Measurements from ENCODE around the gene KIF22. TPM values are rescaled to one million over a fixed set of nuclear protein-coding genes. Genes with fewer than 3 reads are reported as not detected.

KIF22 gene
- total RNA-seq, 4 donors from 2014 or later: 9.2 to 25.2 (median 13.1) TPM

GRCh38 chr16:29848420-29849297 lies 58.1 kb downstream of the KIF22 start:
- TF ChIP-seq CTCF (IDR thresholded peaks at IDR 0.05): peak in 1 of 3 donors; percentile 30
- ATAC-seq (ENCODE audit: low FRiP score) (peak; percentile 46), DNase-seq (ENCODE audit: low spot score) (peak; percentile 43)

DNA sequence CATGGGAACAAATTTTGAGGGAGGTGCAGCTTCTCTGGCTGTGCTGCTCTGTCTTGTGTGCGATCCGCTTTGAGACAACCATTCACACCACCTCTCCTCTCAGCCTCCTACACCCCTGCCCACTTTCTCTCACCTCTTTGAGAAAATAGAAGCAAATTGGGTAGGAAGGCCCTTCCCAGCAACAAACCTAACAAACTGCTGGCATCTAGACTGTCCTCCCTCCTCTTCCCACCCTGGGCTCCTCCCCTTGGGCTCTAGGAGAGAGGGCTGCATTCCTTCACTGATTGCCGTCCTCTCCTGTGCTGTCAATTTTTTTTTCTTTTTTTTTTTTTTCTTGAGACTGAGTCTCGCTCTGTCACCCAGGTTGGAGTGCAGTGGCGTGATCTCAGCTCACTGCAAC lies 59.0 kb downstream of the KIF22 start:
- no peak for DNase-seq (ENCODE audit: low spot score)
- no peak for ATAC-seq (ENCODE audit: low FRiP score)
- TF ChIP-seq CTCF (IDR thresholded peaks at IDR 0.05): no peak

- TF ChIP-seq CTCF (IDR thresholded peaks at IDR 0.05): no peak
- DNase-seq (ENCODE audit: low spot score) (no peak), ATAC-seq (ENCODE audit: low FRiP score) (no peak)
Observed at GRCh38 chr16:29850998-29851397, 60.4 kb downstream of the KIF22 start.

GRCh38 chr16:29852654-29853053 lies 62.1 kb downstream of the KIF22 start:
- ATAC-seq (ENCODE audit: low FRiP score) (peak; percentile 34), DNase-seq (ENCODE audit: low spot score) (no peak)

GRCh38 chr16:29854520-29855100 lies 64.1 kb downstream of the KIF22 start:
- DNase-seq (ENCODE audit: low spot score) (no peak), ATAC-seq (ENCODE audit: low FRiP score) (no peak)
- no peak for TF ChIP-seq CTCF (IDR thresholded peaks at IDR 0.05)

More at GRCh38 chr16:29852654-29853053, 62.1 kb downstream of the KIF22 start:
- no peak for TF ChIP-seq CTCF (IDR thresholded peaks at IDR 0.05)

Small RNAs within 50 kb of the gene (small RNA-seq; reads per million reads assigned to genes)
- gene AC009133.6: not detected
- gene AC120114.4: not detected

Other genes starting within 250 kb of the KIF22 start
- gene SPN, start 127.5 kb upstream of the KIF22 start, total RNA-seq: 1 to 10 TPM in 3 of 4 donors, under 1 TPM in 1; 0.46 to 4.4 (median 1.1) TPM
- gene QPRT, start 111.6 kb upstream of the KIF22 start, total RNA-seq: 10 to 100 TPM in 2 of 4 donors, 1 to 10 TPM in 2; 6.1 to 27.1 (median 8.5) TPM
- 10 to 100 TPM in 1 of 4 donors, 1 to 10 TPM in 3; 1.6 to 14.2 (median 4.8) TPM for gene C16orf54, start 44.8 kb upstream of the KIF22 start, total RNA-seq
- not detected for gene ZG16, start 12.5 kb upstream of the KIF22 start, total RNA-seq
- 10 to 100 TPM; 38.0 to 76.9 (median 57.7) TPM for gene MAZ, start 15.8 kb downstream of the KIF22 start, total RNA-seq
- 1 to 10 TPM in 2 of 4 donors, under 1 TPM in 2; 0.28 to 9.8 (median 1.0) TPM for gene PRRT2, start 21.4 kb downstream of the KIF22 start, total RNA-seq
- gene PAGR1, start 25.4 kb downstream of the KIF22 start, total RNA-seq: 10 to 100 TPM; 15.6 to 32.9 (median 20.6) TPM
- 100 to 1,000 TPM; 101 to 151 (median 129) TPM for gene MVP, start 29.7 kb downstream of the KIF22 start, total RNA-seq
- 100 to 1,000 TPM; 101 to 156 (median 104) TPM for gene CDIPT, start 72.5 kb downstream of the KIF22 start, total RNA-seq
- gene SEZ6L2, start 108.8 kb downstream of the KIF22 start, total RNA-seq: 10 to 100 TPM in 1 of 4 donors, 1 to 10 TPM in 2, under 1 TPM in 1; 0.63 to 11.5 (median 4.2) TPM
- 10 to 100 TPM in 2 of 4 donors, 1 to 10 TPM in 1, not detected in 1; 4.0 to 14.0 (median 10.6) TPM for gene ASPHD1, start 109.7 kb downstream of the KIF22 start, total RNA-seq
- gene KCTD13, start 135.5 kb downstream of the KIF22 start, total RNA-seq: 10 to 100 TPM in 3 of 4 donors, 1 to 10 TPM in 1; 7.1 to 44.5 (median 20.0) TPM
- 100 to 1,000 TPM in 3 of 4 donors, 10 to 100 TPM in 1; 78.4 to 135 (median 110) TPM for gene TMEM219, start 171.3 kb downstream of the KIF22 start, total RNA-seq
- 10 to 100 TPM; 25.1 to 90.0 (median 43.2) TPM for gene TAOK2, start 183.1 kb downstream of the KIF22 start, total RNA-seq
- gene HIRIP3, start 204.9 kb downstream of the KIF22 start, total RNA-seq: 10 to 100 TPM in 1 of 4 donors, 1 to 10 TPM in 3; 5.6 to 22.2 (median 9.8) TPM
- gene INO80E, start 205.5 kb downstream of the KIF22 start, total RNA-seq: 100 to 1,000 TPM in 1 of 4 donors, 10 to 100 TPM in 3; 22.8 to 113 (median 31.1) TPM
- 1 to 10 TPM in 2 of 4 donors, under 1 TPM in 1, not detected in 1; 0.95 to 2.3 (median 1.2) TPM for gene DOC2A, start 220.3 kb downstream of the KIF22 start, total RNA-seq
- not detected for gene C16orf92, start 232.4 kb downstream of the KIF22 start, total RNA-seq
- not detected for gene TLCD3B, start 240.5 kb downstream of the KIF22 start, total RNA-seq

All from omental fat pad (tissue), 4 donors.